GM12872 (cell line): ENCODE data around the gene GJD4.

Source experiments
- CTCF ChIP-seq: IDR thresholded peaks from 3 replicates; pipeline ENCODE4 v1.5.1; 2011; ENCODE audit warnings: low read depth, mild to moderate bottlenecking, low read length, moderate library complexity; ENCODE audit not compliant: insufficient read depth

Gene GJD4

GRCh38 chr10:35643151-35644049, 38.3 kb downstream of the GJD4 start:
- no peak for TF ChIP-seq CTCF

- TF ChIP-seq CTCF, result no peak
These were observed 39.2 kb downstream of the GJD4 start for GRCh38 chr10:35644050-35644950.

- TF ChIP-seq CTCF, result no peak
These were observed 45.8 kb downstream of the GJD4 start for GRCh38 chr10:35650894-35651293.

GRCh38 chr10:35652824-35653223, 47.7 kb downstream of the GJD4 start:
- no peak for TF ChIP-seq CTCF

GRCh38 chr10:35657621-35658020, 52.5 kb downstream of the GJD4 start:
- no peak for TF ChIP-seq CTCF
